GM12873 (cell line): ENCODE data around the gene REX1BD.
A peak's percentile ranks its signal among the peaks of the same experiment; 100 is the strongest.

Experiments used
- TF ChIP-seq, protein P1 (sequence below): IDR thresholded peaks from 2 replicates; pipeline ENCODE4 v1.5.1; 2012; ENCODE audit warnings: low read depth, mild to moderate bottlenecking, moderate library complexity, low read length, control low read depth; ENCODE audit not compliant: insufficient read depth; ENCODE audit errors: missing control alignments

Gene REX1BD

GRCh38 chr19:18588611-18589379 lies at the start of gene REX1BD:
Gene REX1BD (plus strand): TSS chr19:18588798. CDS start chr19:18588802, 4 bp downstream.
- TF ChIP-seq, protein P1, sequence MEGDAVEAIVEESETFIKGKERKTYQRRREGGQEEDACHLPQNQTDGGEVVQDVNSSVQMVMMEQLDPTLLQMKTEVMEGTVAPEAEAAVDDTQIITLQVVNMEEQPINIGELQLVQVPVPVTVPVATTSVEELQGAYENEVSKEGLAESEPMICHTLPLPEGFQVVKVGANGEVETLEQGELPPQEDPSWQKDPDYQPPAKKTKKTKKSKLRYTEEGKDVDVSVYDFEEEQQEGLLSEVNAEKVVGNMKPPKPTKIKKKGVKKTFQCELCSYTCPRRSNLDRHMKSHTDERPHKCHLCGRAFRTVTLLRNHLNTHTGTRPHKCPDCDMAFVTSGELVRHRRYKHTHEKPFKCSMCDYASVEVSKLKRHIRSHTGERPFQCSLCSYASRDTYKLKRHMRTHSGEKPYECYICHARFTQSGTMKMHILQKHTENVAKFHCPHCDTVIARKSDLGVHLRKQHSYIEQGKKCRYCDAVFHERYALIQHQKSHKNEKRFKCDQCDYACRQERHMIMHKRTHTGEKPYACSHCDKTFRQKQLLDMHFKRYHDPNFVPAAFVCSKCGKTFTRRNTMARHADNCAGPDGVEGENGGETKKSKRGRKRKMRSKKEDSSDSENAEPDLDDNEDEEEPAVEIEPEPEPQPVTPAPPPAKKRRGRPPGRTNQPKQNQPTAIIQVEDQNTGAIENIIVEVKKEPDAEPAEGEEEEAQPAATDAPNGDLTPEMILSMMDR: peak; percentile 83

GRCh38 chr19:18539372-18539771 lies 49.2 kb upstream of the REX1BD start:
- TF ChIP-seq, protein P1: no peak

- TF ChIP-seq, protein P1: no peak
Measured at GRCh38 chr19:18541258-18541991, 47.2 kb upstream of the REX1BD start.

- TF ChIP-seq, protein P1: no peak
Measured at GRCh38 chr19:18541992-18542940, 46.3 kb upstream of the REX1BD start.

DNA sequence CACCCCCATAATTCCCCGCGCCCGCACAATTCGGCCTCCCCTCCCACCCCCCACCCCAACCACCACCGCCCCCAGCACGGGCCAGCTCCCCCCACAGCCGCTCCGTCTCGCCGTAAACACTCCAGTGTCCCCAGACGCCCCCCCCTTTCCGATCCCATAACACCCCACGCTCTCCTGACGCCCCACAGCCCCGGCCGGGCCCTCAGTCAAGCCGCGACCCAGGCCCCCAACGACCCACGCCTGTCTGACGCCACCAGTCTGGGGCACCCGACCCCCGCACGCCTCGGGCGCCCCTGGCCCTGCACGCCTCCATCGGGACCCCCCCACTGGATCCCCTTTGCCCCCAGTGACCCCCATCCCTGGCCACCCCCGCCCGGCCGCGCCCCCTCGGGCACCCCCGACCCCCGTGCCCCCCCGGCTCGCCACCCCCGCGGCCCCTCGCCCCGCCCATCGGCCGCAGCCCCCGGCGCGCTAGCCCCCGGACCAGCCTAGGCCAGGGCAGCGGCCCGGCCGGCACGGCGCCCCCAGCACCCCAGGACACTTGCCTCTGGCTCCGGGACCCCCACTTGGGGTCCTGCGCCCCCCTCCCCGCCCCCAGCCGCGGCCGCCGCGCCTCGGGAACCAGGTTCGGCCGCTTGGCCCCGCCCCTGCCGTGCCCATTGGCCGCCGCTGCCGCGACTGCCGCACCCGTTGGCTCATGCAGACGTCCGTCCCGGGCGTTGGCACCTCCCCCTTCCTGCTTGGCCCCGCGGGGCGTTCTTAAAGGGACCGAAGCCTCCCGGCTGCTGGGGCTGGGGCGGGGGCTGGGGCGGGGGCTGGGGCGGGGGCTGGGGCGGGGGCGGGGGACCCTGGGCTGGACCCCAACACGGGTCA lies 45.4 kb upstream of the REX1BD start, which contains the start of gene FKBP8:
FKBP8 (minus strand) TSS at position 633 of the 873 bp plus-strand sequence. CDS start 1,603 bp downstream, outside the sequence.
- TF ChIP-seq, protein P1: no peak

DNA sequence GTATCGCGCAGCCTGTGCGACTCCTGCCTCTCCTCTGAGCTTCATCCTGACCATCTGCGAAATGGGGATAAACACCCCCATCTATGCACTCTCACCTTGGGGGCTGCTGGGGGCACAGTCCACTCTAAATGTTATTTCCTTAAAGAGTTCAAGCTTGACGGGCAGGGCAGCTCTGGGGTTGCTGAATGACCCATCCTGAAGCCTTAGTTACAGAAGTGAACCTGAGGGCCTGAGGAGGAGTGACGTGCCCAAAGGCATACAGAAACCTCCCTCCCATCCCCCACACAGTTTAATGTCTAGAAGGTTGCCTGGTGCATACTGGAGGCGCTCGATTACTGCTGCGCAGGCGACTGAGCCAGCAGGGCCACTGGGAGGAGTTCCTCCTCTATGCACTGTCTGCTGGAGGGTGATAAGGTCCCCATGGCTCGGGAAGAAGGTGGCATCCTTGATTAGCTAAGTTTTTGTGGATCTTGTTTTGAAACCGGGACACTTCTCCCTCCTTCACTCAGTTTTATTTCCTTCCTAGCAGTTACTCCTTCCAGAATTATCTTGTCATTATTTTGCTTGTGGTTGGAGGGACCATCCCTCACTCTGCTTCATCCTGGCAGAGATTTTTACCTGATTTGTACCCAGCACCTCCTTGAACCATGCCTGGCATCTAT lies 44.7 kb upstream of the REX1BD start:
- TF ChIP-seq, protein P1: peak; percentile 32
